DND-41 (cell line): Measurements from ENCODE around the gene AHCY.
"Not testable (repeated sequence)": the region's sequence is repeated elsewhere in the genome, so short reads cannot be mapped to it uniquely, and the experiment has no call there.

Experiments
- ATAC-seq: fragments of 200-7000 bp; cut with Tn5 transposase; 3 replicates; pipeline ENCODE4 v1.9.1; 2021; ENCODE audit warnings: low read depth; ENCODE audit not compliant: insufficient read depth
- DNase-seq: peaks from one replicate; pipeline ENCODE4 v3.0.0-alpha.2; 2020
- H2AFZ ChIP-seq: 2 replicates; pipeline ENCODE4 v1.6.0; 2012; ENCODE audit warnings: low read depth, low read length
- H3K27ac ChIP-seq: 2 replicates; pipeline ENCODE4 v1.5.1; 2012; ENCODE audit warnings: low read length, inconsistent platforms
- H3K27me3 ChIP-seq: fragments of 200-600 bp; sonication (generic); 2 replicates; pipeline ENCODE4 v1.6.0; 2012; ENCODE audit warnings: low read length, mild to moderate bottlenecking, inconsistent platforms; ENCODE audit not compliant: insufficient read depth, poor library complexity
- H3K36me3 ChIP-seq: 2 replicates; pipeline ENCODE4 v1.5.1; 2012; ENCODE audit warnings: low read length, inconsistent platforms; ENCODE audit not compliant: insufficient read depth
- H3K4me1 ChIP-seq: 2 replicates; pipeline ENCODE4 v1.5.1; 2012; ENCODE audit warnings: mild to moderate bottlenecking, low read length; ENCODE audit not compliant: insufficient read depth
- H3K4me2 ChIP-seq: 2 replicates; pipeline ENCODE4 v1.6.0; 2012; ENCODE audit warnings: mild to moderate bottlenecking, moderate library complexity, low read length, inconsistent platforms; ENCODE audit not compliant: insufficient read depth
- H3K4me3 ChIP-seq, 2 experiments: fragments of 200-600 bp in 1 of 2; shearing (Covaris generic) in 1 of 2; 2 replicates each; pipeline ENCODE4 v1.5.1; 2012 to 2016; ENCODE audit warnings: inconsistent platforms in 2 of 2, low read length in 2 of 2, mild to moderate bottlenecking in 2 of 2, low read depth in 1 of 2, moderate library complexity in 1 of 2
- H3K79me2 ChIP-seq: 2 replicates; pipeline ENCODE4 v1.6.0; 2012; ENCODE audit warnings: low read length, inconsistent platforms; ENCODE audit not compliant: insufficient read depth
- H3K9ac ChIP-seq: 2 replicates; pipeline ENCODE4 v1.6.0; 2012; ENCODE audit warnings: low read depth, mild to moderate bottlenecking, inconsistent platforms, low read length, moderate library complexity
- H3K9me3 ChIP-seq: 2 replicates; pipeline ENCODE4 v1.5.1; 2012; ENCODE audit warnings: low read length, moderate library complexity, mild to moderate bottlenecking, inconsistent platforms; ENCODE audit not compliant: insufficient read depth, severe bottlenecking
- H4K20me1 ChIP-seq: 2 replicates; pipeline ENCODE4 v1.6.0; 2012; ENCODE audit warnings: low read length; ENCODE audit not compliant: insufficient read depth
- EZH2 ChIP-seq: IDR thresholded peaks from 3 replicates; pipeline ENCODE4 v1.6.1; 2012; ENCODE audit warnings: borderline replicate concordance, low read depth, mild to moderate bottlenecking, moderate library complexity, low read length, inconsistent platforms; ENCODE audit not compliant: severe bottlenecking
- TF ChIP-seq, protein P1 (sequence below): IDR thresholded peaks from 2 replicates; pipeline ENCODE4 v1.5.1; 2012; ENCODE audit warnings: borderline replicate concordance, low read length, moderate library complexity, mild to moderate bottlenecking; ENCODE audit not compliant: poor library complexity, severe bottlenecking; ENCODE audit errors: extremely low read depth

Gene AHCY

DNA sequence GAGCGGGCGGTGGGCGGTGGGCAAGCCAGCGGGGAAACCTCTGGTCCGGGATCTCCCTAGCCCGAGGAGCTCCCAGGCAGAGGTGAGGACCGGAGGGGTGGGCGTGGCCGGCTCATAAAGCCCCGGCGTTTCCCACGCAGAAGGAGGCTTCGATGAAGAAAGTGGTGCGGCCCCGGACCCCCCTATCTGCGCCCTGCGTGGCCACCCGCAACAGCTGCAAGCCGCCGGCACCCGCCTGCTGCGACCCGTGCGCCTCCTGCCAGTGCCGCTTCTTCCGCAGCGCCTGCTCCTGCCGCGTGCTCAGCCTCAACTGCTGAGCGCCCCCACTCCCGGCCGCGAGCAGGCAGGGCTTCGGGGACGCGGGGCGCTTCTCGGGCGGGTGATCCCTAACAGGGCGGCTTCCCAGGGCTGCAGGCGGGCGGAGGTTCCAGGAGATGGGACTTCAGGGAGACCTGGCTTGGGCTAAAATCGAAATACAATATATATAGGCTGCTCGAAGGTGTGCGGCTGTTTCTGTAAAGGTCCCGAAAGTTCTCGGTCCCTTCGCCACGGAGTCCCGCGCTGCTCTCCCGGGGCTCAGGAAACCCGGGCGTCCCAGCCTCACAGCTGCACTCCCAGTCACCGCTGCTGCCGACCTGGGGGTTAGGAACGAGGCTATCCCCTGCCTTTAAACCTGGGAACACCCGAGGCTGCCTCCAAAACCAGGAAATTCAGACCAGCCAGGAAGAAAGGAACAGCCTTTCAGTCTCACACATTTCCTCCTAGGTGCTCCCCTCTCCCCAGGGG is 34.1 kb downstream of the AHCY start:
- no peak; the same call in 2 of the 3 replicates for ATAC-seq
- Histone ChIP-seq H3K9ac (no peak overlapping the region), H4K20me1 (no peaks in the 10 kb centered on the region), H3K27me3 (no peaks in the 10 kb centered on the region), H3K4me2 (no peak overlapping the region), H2AFZ (no peak overlapping the region), H3K4me3 (no peak overlapping the region), H3K9me3 (no peaks in the 10 kb centered on the region), H3K4me1 (no peaks in the 10 kb centered on the region), H3K36me3 (peaks cover 14% of the 10 kb centered on the region), H3K27ac (no peak overlapping the region), H3K79me2 (no peaks in the 10 kb centered on the region)
- TF ChIP-seq EZH2, result no peak
- TF ChIP-seq, protein P1, sequence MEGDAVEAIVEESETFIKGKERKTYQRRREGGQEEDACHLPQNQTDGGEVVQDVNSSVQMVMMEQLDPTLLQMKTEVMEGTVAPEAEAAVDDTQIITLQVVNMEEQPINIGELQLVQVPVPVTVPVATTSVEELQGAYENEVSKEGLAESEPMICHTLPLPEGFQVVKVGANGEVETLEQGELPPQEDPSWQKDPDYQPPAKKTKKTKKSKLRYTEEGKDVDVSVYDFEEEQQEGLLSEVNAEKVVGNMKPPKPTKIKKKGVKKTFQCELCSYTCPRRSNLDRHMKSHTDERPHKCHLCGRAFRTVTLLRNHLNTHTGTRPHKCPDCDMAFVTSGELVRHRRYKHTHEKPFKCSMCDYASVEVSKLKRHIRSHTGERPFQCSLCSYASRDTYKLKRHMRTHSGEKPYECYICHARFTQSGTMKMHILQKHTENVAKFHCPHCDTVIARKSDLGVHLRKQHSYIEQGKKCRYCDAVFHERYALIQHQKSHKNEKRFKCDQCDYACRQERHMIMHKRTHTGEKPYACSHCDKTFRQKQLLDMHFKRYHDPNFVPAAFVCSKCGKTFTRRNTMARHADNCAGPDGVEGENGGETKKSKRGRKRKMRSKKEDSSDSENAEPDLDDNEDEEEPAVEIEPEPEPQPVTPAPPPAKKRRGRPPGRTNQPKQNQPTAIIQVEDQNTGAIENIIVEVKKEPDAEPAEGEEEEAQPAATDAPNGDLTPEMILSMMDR, result no peak
- DNase-seq, result no peak

DNA sequence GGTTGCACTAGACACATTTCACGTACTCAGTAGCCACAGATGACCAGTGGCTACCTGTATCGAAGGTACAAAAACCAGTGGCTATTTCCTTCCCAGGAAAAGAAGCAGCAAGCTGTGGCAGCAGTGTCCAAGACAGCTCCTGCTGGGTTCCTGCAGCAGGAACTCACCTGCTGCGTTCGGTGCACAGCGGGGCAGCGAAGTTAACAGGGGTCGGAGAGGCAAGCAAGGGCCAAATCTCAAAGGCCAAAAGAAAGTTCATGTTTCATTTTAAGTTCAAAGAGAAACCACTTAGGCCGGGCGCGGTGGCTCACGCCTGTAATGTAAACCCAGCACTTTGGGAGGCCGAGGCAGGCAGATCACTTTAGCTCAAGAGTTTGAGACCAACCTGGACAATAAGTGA is 35.0 kb downstream of the AHCY start:
- no peaks in the 10 kb centered on the region for H3K9me3 ChIP-seq
- H2AFZ ChIP-seq, result no peak overlapping the region
- H3K4me2 ChIP-seq, result no peak overlapping the region
- no peak overlapping the region for H3K9ac ChIP-seq
- H3K4me3 ChIP-seq, result no peak overlapping the region
- H3K27ac ChIP-seq, result no peak overlapping the region
- H4K20me1 ChIP-seq, result no peaks in the 10 kb centered on the region
- peaks cover 10% of the 10 kb centered on the region; the same call in 1 of the 2 replicates for H3K36me3 ChIP-seq
- no peaks in the 10 kb centered on the region for H3K27me3 ChIP-seq
- ATAC-seq (no peak), DNase-seq (no peak)
- TF ChIP-seq, protein P1, result no peak
- no peaks in the 10 kb centered on the region for H3K79me2 ChIP-seq
- H3K4me1 ChIP-seq, result no peaks in the 10 kb centered on the region

DNA sequence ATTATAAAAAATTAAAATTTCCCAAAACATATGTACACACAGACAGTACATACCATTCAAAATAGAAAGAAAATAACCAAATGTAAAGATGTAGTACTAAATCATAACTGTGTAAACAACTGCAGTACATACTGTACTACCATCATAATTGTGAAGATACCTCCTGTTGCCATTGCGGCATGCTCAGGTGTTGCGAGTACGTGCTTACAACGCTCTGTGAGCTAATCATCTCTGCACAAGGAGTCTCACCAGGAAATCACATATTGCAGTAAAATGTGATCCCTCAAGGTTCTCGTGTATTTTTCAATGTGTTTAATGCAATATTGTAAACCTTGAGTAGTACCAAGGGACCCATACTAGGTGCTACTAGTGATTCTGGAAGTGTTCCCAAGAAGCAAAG is 39.0 kb downstream of the AHCY start:
- Histone ChIP-seq H3K4me3 (no peak overlapping the region), H2AFZ (no peak overlapping the region), H3K4me2 (no peak overlapping the region), H4K20me1 (no peaks in the 10 kb centered on the region), H3K27me3 (no peaks in the 10 kb centered on the region), H3K9me3 (no peaks in the 10 kb centered on the region), H3K36me3 (peaks cover 4% of the 10 kb centered on the region; the same call in 1 of the 2 replicates), H3K9ac (no peak overlapping the region), H3K79me2 (no peaks in the 10 kb centered on the region), H3K4me1 (no peaks in the 10 kb centered on the region), H3K27ac (no peak overlapping the region)
- ATAC-seq, result no peak
- TF ChIP-seq, protein P1, result no peak
- TF ChIP-seq EZH2, result no peak
- no peak for DNase-seq

DNA sequence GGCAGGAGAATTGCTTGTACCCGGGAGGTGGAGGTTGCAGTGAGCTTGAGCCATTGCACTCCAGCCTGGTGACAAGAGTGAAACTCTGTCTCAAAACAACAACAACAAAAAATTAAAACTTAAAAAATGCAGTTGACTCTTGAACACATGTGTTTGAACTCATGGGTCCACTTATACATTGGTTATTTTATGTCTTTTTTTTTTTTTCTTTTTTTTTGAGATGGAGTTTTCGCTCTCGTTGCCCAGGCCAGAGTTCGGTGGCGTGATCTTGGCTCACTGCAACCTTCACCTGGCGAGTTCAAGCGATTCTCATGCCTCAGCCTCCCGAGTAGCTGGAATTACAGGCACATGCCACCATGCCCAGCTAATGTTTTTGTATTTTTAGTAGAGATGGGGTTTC is 39.7 kb downstream of the AHCY start:
- H3K79me2 ChIP-seq, result not testable (repeated sequence)

More for the DNA sequence above, 39.7 kb downstream of the AHCY start:
- H3K9me3 ChIP-seq, H4K20me1 ChIP-seq, H3K9ac ChIP-seq, H3K27me3 ChIP-seq, H3K36me3 ChIP-seq, H3K4me2 ChIP-seq, ATAC-seq, DNase-seq, H3K4me3 ChIP-seq, H3K27ac ChIP-seq, H2AFZ ChIP-seq, H3K4me1 ChIP-seq: not testable (repeated sequence)
